ENCODE results near the gene GHDC. TPM values are rescaled to one million over a fixed set of nuclear protein-coding genes. Genes with fewer than 3 reads are reported as not detected.

The GHDC gene
- total and polyA plus RNA-seq, 2 of the 13 experiments (the other 11 are each of a cell fraction or from before 2014, with no cell fraction given): 15.4 to 22.5 TPM

DNA sequence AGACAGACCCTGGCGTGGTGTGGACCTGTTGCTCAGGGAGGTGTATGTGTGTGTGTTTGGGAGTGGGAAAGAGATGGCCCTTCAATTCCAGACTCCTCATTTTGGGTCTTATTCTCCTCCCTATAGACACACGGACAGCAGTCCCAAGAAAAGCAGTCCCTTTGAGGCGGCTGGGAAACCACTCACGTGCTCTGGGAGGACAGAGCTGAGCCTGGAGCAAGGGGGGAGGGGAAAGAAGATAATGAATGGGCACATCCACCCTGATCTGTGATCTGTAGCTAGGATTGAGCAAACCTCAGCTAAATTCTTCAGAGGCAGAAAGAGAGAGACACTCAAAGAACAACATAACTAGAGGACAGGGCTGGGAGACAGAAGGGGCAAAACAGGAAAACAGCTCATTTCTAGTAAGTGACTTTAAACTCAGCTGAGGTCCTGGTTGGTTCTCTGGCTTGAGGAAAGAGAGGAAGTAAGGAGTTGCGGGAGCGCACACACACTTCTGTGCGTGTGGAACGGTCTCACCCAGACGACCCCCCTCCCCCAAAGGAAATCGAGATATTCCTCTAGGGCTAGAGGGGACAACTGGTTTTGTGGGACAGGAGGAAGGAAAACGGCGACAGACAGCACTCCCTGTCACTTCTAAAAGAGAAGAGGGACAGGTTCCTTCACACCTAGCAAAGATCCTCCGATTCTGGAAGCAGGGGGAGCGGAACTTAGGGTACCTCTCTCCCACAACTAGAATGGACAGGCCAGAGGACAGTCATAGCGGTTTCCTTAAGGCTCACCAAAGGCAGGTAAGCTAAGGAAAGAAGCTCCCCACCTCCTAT is 40.2 kb downstream of the GHDC start (continued):
- TF ChIP-seq, protein P1, sequence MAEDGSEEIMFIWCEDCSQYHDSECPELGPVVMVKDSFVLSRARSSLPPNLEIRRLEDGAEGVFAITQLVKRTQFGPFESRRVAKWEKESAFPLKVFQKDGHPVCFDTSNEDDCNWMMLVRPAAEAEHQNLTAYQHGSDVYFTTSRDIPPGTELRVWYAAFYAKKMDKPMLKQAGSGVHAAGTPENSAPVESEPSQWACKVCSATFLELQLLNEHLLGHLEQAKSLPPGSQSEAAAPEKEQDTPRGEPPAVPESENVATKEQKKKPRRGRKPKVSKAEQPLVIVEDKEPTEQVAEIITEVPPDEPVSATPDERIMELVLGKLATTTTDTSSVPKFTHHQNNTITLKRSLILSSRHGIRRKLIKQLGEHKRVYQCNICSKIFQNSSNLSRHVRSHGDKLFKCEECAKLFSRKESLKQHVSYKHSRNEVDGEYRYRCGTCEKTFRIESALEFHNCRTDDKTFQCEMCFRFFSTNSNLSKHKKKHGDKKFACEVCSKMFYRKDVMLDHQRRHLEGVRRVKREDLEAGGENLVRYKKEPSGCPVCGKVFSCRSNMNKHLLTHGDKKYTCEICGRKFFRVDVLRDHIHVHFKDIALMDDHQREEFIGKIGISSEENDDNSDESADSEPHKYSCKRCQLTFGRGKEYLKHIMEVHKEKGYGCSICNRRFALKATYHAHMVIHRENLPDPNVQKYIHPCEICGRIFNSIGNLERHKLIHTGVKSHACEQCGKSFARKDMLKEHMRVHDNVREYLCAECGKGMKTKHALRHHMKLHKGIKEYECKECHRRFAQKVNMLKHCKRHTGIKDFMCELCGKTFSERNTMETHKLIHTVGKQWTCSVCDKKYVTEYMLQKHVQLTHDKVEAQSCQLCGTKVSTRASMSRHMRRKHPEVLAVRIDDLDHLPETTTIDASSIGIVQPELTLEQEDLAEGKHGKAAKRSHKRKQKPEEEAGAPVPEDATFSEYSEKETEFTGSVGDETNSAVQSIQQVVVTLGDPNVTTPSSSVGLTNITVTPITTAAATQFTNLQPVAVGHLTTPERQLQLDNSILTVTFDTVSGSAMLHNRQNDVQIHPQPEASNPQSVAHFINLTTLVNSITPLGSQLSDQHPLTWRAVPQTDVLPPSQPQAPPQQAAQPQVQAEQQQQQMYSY (CRISPR knock-in tag; IDR thresholded peaks at IDR 0.05): no peak
- TF ChIP-seq ZNF788 (CRISPR knock-in tag; IDR thresholded peaks at IDR 0.05; ENCODE audit: borderline replicate concordance) (0 out of 2 replicates have a peak, but pooled peaks have one; percentile 6), ZNF44 (CRISPR knock-in tag; IDR thresholded peaks at IDR 0.05) (0 out of 2 replicates have a peak, but pooled peaks have one; percentile 45), NFRKB (IDR thresholded peaks at IDR 0.05) (no peak), SMAD3 (CRISPR knock-in tag; IDR thresholded peaks at IDR 0.05) (0 out of 2 replicates have a peak, but pooled peaks have one; percentile 1), HMG20B (CRISPR knock-in tag; conservative IDR thresholded peaks at IDR 0.05) (0 out of 2 replicates have a peak, but pooled peaks have one; percentile 17), GATAD1 (CRISPR knock-in tag; IDR thresholded peaks at IDR 0.05) (peak; percentile 32; the same call in 1 of the 2 replicates), NFYC (CRISPR knock-in tag; IDR thresholded peaks at IDR 0.05) (peak; percentile 33; the same call in 1 of the 2 replicates), MAZ (IDR thresholded peaks at IDR 0.05; ENCODE audit: borderline replicate concordance, low read depth, low read length) (no peak), MAZ (CRISPR knock-in tag; IDR thresholded peaks at IDR 0.05; ENCODE audit: low read depth) (0 out of 2 replicates have a peak, but pooled peaks have one; percentile 41), ZNF629 (CRISPR knock-in tag; conservative IDR thresholded peaks at IDR 0.05) (peak; percentile 56; the same call in 1 of the 2 replicates), DMAP1 (CRISPR knock-in tag; IDR thresholded peaks at IDR 0.05) (peak; percentile 74; the same call in 1 of the 2 replicates), GABPA (IDR thresholded peaks at IDR 0.05; ENCODE audit: low read depth, low read length) (no peak), GABPA (CRISPR knock-in tag; IDR thresholded peaks at IDR 0.05; ENCODE audit: low read depth) (peak; percentile 19), MAX (IDR thresholded peaks at IDR 0.05) (peak; percentile 78), TFDP1 (CRISPR knock-in tag; IDR thresholded peaks at IDR 0.05; ENCODE audit: borderline replicate concordance) (peak; percentile 13; the same call in 1 of the 2 replicates), ARID5B (CRISPR knock-in tag; IDR thresholded peaks at IDR 0.05) (0 out of 2 replicates have a peak, but pooled peaks have one; percentile 2)
- TF ChIP-seq, protein P2, sequence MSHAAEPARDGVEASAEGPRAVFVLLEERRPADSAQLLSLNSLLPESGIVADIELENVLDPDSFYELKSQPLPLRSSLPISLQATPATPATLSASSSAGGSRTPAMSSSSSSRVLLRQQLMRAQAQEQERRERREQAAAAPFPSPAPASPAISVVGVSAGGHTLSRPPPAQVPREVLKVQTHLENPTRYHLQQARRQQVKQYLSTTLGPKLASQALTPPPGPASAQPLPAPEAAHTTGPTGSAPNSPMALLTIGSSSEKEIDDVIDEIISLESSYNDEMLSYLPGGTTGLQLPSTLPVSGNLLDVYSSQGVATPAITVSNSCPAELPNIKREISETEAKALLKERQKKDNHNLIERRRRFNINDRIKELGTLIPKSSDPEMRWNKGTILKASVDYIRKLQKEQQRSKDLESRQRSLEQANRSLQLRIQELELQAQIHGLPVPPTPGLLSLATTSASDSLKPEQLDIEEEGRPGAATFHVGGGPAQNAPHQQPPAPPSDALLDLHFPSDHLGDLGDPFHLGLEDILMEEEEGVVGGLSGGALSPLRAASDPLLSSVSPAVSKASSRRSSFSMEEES (CRISPR knock-in tag; IDR thresholded peaks at IDR 0.05): peak; percentile 12; the same call in 1 of the 2 replicates
